Lower leg skin (tissue), 3 donors: ENCODE results near the gene FAM171A1.

ENCODE experiments used
- CTCF ChIP-seq, 3 donors: fragments of 450-650 bp; IDR thresholded peaks; one replicate each; pipeline ENCODE4 v1.5.1; 2016; ENCODE audit warnings: antibody characterized with exemption in 3 of 3, mild to moderate bottlenecking in 3 of 3, moderate library complexity in 2 of 3
- POLR2A ChIP-seq, 2 donors: fragments of 450-650 bp; IDR thresholded peaks; one replicate each; pipeline ENCODE4 v1.6.1; 2016 to 2017; ENCODE audit warnings: antibody characterized with exemption in 2 of 2, mild to moderate bottlenecking in 1 of 2, moderate library complexity in 1 of 2

- TF ChIP-seq CTCF (IDR thresholded peaks at IDR 0.05): no peak
- TF ChIP-seq POLR2A (IDR thresholded peaks at IDR 0.05): no peak
Observed at GRCh38 chr10:15369256-15370211, 1.6 kb downstream of the FAM171A1 start.
